ENCODE data around the gene CYYR1.

CYYR1 gene

GRCh38 chr21:26572702-26573381 lies at the start of gene CYYR1:
TSS of gene CYYR1 (minus strand) at chr21:26573286. CDS start at chr21:26572940, 346 bp downstream.
- no peak for DNase-seq

DNA sequence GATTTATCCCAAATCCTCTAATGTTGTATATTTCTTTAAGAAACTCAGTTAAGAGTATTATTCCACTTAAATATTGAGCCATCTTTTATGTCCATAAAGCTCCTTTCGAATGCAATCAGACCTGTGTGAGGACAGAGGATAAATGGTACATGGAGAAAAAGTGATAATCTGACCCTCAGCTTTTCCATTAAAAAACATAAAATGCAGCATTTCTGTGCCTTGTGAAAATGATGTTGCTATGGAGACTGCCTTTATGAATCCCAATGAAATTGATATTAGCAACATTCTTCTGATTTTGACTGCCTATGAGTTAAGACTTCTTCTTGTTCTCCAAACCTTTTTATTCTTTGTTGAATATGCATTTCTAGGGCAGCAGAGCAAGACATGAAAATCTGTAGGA lies 44.1 kb upstream of the CYYR1 start:
- DNase-seq = no peak

DNA sequence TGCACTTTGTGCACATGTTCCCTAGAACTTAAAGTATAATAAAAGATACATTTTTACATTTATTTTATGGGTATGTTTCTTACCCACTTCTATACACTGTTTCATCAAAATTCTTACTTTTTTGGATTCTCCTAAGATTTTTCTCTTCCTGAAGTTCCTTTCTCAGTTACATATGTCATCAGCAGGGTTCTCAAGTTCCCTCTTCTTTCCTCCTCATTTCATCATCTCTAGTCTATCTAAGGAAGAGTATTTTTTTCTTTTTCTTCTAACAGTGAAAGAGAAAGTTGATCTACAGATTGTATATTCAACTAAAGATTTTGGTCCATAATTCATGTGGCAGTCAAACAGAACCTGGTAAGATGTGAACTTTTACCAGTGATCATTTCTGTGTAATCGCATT lies 41.2 kb upstream of the CYYR1 start:
- DNase-seq = no peak

DNA sequence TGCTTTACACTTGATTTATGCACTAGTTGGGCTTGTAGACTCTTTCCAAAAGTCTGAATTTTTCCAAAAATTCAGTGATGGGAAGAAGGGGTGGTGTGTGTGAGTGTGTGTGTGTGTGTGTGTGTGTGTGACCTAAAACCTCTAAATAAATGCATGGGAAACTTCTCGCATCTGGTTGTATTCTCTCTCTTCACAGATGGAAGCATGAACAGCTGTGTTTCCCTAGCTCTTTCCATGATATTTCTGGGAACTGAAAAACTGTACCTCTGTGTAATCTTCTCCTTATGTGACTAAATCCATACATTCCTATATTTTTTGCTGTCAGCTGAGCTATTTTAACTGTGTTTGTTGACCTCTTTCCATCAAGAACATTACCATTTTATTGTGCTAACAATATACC lies 26.2 kb upstream of the CYYR1 start:
- DNase-seq = no peak

DNA sequence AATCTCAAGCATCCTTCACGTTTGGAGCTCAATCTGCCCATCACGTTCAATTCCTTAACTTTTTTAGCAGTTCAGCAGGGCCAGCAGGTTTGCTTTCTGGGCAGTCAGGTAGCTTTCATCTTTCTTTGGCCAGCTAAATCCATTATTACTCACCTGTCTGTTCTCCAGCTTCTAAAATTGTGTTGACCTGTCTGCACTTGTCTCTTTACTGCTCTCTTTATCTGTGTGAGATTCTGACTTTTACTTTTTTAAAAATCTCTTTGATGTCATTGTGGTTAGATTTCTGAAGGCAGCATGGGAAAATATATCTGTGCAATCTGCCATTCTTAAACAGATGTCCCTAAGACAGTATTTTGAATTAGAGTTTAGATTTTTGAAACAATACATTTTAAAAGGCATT lies 24.9 kb upstream of the CYYR1 start:
- no peak for DNase-seq

- no peak for DNase-seq
These were observed 23.9 kb upstream of the CYYR1 start for GRCh38 chr21:26597031-26597430.

GRCh38 chr21:26595971-26596370 lies 22.9 kb upstream of the CYYR1 start:
- DNase-seq = no peak

- DNase-seq = no peak
These were observed 20.7 kb upstream of the CYYR1 start for GRCh38 chr21:26593800-26594199.

DNA sequence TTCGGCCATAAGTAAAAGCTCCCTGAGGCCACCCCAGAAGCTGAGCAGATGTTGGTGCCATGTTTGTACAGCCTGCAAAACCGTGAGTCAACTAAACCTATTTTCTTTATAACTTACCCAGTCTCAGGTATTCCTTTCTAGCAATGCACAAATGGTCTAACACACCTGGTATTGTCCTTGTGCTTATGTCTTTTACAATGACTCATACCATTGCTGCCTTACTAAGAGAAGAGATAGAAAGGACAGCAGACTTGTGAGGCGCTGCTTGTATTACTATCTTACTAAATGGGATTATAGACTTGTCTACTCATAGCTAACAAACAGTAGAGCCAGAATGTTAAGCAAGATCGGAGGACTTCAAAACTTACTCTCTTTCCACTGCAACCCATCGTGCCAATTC lies 18.5 kb upstream of the CYYR1 start:
- DNase-seq = no peak

DNA sequence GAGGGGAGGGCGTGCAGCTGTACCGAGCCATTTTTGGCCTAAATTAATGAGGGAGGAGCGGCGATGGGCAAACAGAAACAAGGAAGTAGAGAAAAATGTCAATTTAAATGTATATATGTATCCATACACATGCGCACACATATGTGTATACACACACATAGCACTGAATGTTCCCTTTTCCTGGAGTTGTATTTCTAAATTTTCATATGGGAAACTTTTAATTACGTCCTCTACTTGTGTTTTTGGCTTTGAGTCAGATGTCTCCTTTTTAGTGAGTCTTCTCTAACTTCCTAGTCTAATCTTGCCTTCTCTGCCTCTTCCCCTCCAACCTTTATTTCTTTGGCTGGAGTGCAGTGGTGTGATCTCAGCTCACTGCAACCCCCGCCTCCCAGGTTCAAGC lies 15.4 kb upstream of the CYYR1 start:
- DNase-seq = no peak

DNA sequence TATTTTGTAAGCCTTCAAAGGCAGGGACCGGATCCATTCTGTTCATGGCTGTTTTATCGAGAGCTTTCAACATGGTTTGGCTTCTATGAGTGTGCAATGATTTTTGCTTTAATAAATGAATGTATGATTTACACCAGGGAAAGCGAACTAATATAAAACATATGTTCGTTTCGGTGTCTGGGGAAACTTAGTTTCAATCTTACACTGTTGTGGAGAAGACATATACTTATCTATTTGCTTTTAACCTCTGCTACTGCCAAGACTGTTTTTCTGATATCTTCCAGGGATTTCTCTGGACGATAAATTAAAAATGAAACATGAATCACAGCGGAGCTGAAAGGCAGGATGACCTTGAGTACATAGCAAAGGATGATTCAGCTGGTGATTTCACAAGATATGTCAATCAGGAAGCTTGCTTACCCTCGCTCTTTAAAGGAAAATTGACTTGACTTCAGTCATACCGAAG lies 14.7 kb upstream of the CYYR1 start:
- DNase-seq = no peak

GRCh38 chr21:26583769-26584168 lies 10.7 kb upstream of the CYYR1 start:
- no peak for DNase-seq

DNA sequence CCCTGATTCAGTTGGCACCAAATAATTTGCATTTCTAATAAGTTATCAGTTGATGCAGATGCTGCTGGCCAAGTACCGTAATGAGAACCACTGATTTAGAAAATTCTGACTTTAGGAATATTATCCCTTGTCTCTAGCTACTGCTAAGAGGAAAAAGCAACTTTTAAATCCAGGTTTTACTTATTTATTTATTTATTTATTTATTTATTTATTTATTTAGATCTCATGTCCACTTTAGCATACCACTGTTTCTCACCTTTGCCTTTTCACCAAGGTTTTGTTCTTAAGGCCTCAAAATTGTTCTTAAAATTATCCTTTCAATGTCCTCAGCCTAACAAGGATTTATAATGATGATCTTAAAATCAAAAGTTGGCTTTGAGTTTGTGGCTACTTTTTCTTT lies 8.7 kb upstream of the CYYR1 start:
- DNase-seq = no peak

- DNase-seq = no peak
These were observed 897 bp downstream of the CYYR1 start for GRCh38 chr21:26572076-26572701.

DNA sequence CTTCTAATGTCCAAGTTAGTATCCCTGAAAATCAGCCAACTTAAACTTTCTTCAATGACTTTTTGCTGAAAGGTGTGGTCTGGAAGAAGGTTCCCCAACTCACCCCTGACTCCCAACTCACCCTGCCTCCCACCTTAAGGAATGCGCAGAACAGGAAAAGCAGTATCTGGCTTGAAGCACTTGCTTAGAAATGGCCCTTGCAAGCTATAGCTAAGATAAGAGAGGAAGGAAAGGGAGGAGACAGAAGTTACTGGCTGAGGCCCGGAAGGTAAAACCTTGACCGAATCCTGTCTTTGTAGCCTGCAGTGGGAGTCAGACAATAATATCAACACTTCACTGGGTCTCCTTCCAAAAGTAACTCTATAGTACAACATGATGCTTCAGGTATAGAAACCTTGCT lies 2.9 kb downstream of the CYYR1 start:
- DNase-seq = no peak

- DNase-seq = no peak
These were observed 7.5 kb downstream of the CYYR1 start for GRCh38 chr21:26565546-26565945.

- no peak for DNase-seq
These were observed 8.0 kb downstream of the CYYR1 start for GRCh38 chr21:26565111-26565510.

DNA sequence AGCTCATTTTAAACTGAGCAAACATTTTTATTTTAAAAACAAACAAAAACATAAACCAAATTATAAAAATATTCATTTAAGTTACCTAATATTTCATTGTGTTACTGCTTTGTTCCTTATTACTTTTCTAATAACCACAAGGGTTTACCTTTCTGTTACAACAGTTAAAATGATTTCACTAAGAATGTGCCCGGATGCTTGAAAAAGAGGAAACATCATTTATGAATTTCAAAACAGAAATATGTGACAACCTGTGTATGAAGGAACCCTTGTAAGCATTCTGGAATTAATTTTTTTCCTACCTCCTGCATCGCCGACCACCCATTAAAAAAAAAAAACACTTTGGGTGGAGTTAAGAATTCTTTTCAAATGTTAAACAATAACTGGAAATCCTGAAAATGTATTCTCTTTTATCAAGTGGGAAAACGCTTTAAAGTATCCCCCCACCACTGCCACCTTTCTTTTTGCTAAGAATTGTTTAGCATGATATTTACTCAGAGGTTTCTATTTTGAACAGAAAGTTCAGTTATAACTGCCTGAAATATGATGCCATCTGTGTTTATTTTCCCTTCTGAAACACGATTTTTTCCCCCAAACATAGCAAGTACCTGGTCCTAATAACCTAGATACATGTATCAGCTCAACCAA lies 9.1 kb downstream of the CYYR1 start:
- no peak for DNase-seq

DNA sequence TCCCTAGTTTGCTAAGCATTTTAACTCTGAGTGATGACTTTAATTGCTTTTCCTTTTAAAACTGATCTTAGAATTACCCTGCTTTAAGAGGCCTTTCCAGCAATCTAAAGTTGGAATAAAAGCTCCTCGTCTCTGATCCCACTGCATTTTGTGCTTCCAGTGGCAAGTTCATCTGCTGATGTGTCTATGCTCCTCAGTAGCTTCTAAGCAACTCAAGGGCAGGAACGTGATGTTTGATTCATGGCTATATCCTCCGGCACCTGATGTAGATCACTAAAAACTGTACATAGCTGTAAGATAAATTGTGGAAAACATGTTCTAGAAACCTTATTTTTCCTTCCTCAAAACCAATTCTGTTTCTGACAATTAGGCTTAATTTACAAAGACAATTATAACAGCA lies 12.5 kb downstream of the CYYR1 start:
- no peak for DNase-seq

DNA sequence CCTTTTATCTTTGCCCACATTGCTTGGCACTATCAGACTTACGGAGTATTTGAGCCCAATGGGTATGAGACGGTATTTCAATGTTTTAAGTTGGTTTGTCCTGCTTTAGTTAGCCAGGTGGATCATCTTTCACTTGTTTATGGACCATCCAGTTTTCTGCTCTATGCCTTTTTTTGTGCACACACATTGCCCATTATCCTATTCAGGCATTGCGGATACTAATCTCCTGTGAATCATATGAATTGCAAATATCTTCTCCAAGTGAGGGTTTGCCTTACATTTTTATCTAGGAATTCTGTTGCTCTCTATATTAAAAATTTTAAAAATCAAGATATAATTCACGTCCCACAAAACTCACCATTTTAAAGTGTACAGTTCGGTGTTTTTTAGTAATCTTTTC lies 14.0 kb downstream of the CYYR1 start:
- DNase-seq = no peak

DNA sequence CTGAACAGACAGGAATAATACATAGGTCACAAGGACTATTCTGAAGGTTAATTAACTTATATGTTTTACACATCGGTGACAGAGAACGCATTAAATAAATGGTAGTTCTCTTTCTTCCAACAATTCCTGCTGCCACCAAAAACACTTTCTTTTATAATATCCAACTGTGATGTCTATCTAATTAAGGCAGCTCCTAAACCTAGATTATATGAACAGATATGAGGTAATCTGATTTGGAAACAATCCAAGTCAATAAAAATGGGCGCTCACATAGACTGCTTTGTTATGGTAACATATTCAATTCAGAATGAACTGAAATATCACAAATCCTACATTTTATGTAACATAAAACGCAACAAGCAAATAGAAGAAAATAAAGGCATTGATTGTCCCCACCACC lies 16.0 kb downstream of the CYYR1 start:
- no peak for DNase-seq

DNA sequence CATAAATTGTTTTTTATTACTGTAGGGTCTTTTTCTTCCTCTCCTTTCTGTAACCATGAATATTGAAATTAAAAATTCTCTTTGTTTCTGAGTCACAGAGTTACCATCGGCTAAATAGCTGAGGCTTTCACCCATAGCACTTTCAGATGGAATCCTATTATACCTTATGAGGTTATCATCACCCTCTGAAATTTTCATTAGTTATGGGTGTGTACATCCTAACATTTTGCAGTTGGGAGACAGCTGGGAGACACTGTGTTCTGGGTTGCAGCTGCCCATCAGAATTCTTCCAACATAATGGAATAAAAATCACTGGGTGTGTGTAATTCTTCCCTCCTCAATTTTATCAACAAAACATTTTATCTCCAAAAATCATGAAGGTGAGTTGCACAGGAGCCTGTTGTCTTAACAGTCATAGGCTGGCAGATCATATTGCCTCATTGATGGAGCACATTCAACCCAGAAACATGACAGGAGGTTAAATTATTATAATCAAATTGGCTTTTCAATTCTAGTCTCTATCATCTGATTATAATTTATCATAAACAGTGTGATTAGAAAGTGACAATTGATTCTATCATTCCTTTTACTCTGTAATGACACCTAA lies 17.4 kb downstream of the CYYR1 start:
- no peak for DNase-seq

DNA sequence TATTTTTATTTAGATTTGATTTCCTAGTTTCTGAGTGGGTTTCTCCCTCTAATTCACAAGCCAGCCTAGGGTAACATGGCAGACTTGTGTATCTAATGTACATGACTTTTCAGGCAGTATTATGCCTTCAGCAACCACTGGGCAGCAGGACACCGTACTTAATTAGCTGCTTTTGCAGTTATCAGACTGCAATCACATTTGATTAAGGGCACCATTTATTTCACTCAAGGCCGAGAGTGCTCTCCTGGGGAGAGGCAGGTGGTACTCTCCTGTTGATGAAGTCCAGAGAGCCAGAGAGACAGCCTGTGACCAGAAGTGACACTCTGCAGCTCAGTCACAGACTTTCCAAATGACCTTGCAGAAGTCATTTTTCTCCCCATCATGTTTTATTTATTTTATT lies 18.7 kb downstream of the CYYR1 start:
- DNase-seq = no peak

GRCh38 chr21:26553898-26554297 lies 19.2 kb downstream of the CYYR1 start:
- no peak for DNase-seq
